Measurements from ENCODE around the gene SGCE.

The SGCE gene

GRCh38 chr7:94571816-94572215 lies 84.1 kb downstream of the SGCE start:
- DNase-seq (ENCODE audit: low read depth in 2 of 2) = no peak

- DNase-seq (ENCODE audit: low read depth in 2 of 2) = no peak
These were observed 88.5 kb downstream of the SGCE start for GRCh38 chr7:94567396-94567795.

- no peak for DNase-seq (ENCODE audit: low read depth in 2 of 2)
These were observed 90.6 kb downstream of the SGCE start for GRCh38 chr7:94565247-94565894.

- no peak for DNase-seq (ENCODE audit: low read depth in 2 of 2)
These were observed 93.4 kb downstream of the SGCE start for GRCh38 chr7:94562525-94562924.

GRCh38 chr7:94561841-94562514 lies 94.0 kb downstream of the SGCE start:
- DNase-seq (ENCODE audit: low read depth in 2 of 2) = no peak

- no peak for DNase-seq (ENCODE audit: low read depth in 2 of 2)
These were observed 96.0 kb downstream of the SGCE start for GRCh38 chr7:94559972-94560371.

GRCh38 chr7:94557215-94557614 lies 98.7 kb downstream of the SGCE start:
- no peak for DNase-seq (ENCODE audit: low read depth in 2 of 2)

GRCh38 chr7:94556028-94556427 lies 99.9 kb downstream of the SGCE start:
- DNase-seq (ENCODE audit: low read depth in 2 of 2) = no peak

- DNase-seq (ENCODE audit: low read depth in 2 of 2) = no peak
These were observed 108.8 kb downstream of the SGCE start for GRCh38 chr7:94547126-94547525.

- DNase-seq (ENCODE audit: low read depth in 2 of 2) = no peak
These were observed 115.5 kb downstream of the SGCE start for GRCh38 chr7:94540428-94540827.

Data from stimulated activated CD4-positive, alpha-beta T cell treated with anti-CD3 and anti-CD28 coated beads, Interleukin-1b, Interleukin-23, amount 100 ng/mL, for 1 hour (primary cell).